ENCODE data around the gene CST5. TPM values are rescaled to one million over a fixed set of nuclear protein-coding genes. Genes with fewer than 3 reads are reported as not detected.

The CST5 gene
- total and polyA plus RNA-seq, 10 of the 15 experiments (the other 5 are each of a cell fraction or from before 2014, with no cell fraction given): not detected

DNA sequence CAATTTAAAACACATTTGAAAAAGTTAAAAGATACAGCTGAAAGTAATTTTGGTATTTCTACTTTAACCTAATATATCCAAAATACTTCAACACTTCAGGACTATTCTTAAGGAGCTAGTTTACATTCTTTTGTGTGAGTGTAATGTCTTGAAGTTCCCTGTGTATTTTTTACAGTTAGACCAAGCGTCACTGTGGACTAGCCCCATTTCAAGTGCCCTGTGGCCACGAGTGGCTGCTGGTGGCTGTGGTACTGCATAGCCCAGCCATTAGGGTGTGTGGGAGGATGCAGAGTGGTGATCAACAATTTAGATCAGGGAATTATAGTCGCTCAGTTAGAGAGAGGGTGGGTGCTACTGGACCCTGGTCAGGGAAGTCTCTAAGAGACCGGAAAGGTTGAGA, 869 bp upstream of the CST5 start (continued):
- TF ChIP-seq, protein P1, sequence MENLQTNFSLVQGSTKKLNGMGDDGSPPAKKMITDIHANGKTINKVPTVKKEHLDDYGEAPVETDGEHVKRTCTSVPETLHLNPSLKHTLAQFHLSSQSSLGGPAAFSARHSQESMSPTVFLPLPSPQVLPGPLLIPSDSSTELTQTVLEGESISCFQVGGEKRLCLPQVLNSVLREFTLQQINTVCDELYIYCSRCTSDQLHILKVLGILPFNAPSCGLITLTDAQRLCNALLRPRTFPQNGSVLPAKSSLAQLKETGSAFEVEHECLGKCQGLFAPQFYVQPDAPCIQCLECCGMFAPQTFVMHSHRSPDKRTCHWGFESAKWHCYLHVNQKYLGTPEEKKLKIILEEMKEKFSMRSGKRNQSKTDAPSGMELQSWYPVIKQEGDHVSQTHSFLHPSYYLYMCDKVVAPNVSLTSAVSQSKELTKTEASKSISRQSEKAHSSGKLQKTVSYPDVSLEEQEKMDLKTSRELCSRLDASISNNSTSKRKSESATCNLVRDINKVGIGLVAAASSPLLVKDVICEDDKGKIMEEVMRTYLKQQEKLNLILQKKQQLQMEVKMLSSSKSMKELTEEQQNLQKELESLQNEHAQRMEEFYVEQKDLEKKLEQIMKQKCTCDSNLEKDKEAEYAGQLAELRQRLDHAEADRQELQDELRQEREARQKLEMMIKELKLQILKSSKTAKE (IDR thresholded peaks at IDR 0.05; ENCODE audit: low read depth, poor library complexity, severe bottlenecking): no peak
- TF ChIP-seq, protein P2, sequence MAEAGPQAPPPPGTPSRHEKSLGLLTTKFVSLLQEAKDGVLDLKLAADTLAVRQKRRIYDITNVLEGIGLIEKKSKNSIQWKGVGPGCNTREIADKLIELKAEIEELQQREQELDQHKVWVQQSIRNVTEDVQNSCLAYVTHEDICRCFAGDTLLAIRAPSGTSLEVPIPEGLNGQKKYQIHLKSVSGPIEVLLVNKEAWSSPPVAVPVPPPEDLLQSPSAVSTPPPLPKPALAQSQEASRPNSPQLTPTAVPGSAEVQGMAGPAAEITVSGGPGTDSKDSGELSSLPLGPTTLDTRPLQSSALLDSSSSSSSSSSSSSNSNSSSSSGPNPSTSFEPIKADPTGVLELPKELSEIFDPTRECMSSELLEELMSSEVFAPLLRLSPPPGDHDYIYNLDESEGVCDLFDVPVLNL (IDR thresholded peaks at IDR 0.05; ENCODE audit: low read depth, low read length): no peak

DNA sequence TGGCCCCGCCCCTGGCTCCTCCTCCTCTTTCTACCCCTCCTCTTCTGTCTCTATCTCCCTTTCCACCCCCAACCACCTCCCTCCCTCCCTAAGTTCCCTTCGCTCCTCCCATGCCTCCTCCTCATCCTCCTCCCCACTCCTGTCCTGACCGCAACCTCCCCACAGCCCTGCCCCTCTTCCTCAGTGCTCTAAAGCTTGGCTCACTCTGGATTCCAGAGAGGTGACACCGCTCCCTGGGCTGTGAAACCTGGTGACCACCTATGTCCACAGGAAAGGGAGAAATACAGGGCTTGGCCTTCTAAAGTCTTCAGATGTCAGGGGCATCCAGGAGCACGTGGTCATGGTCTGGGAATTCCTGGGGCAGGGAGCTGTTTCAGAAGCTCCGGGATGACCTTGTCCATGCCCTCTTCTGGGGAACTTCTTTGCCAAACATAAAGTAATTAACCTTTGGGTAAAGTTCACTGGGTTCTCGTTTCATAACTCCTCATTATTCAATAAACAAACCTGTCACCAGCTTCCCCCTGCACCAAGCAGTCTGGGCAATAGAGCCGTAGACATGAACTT, 345 bp upstream of the CST5 start:
- in situ Hi-C loops (cut with MboI) (no loop called here), intact Hi-C loops (cut with micrococcal nuclease; ENCODE audit: unreplicated experiment) (no loop called here)
- no peak for FAIRE-seq
- no peak for ATAC-seq
- Histone ChIP-seq H3K79me2 (ENCODE audit: control insufficient read depth, insufficient read depth, low read length) (no peaks in the 10 kb centered on the region), H3K4me3 (no peak overlapping the region), H3K27ac (ENCODE audit: control insufficient read depth, insufficient read depth) (no peak overlapping the region), H3K36me3 (ENCODE audit: control insufficient read depth in 2 of 2, insufficient read depth in 2 of 2, low read length in 1 of 2) (no peaks in the 10 kb centered on the region), H4K20me1 (ENCODE audit: control insufficient read depth, insufficient read depth) (no peaks in the 10 kb centered on the region), H3K4me1 (ENCODE audit: control insufficient read depth, insufficient read depth, low read length) (no peaks in the 10 kb centered on the region), H3K4me2 (ENCODE audit: control insufficient read depth, insufficient read depth) (no peak overlapping the region), H2AFZ (ENCODE audit: control insufficient read depth, low read depth, low read length) (no peak overlapping the region), H3K9me3 (replicated peaks; ENCODE audit: control insufficient read depth, insufficient read depth, low read length) (no peaks in the 10 kb centered on the region), H3K9ac (ENCODE audit: control insufficient read depth, insufficient read depth, low read length) (no peak overlapping the region), H3K27me3 (replicated peaks in 1 of 2; ENCODE audit: control insufficient read depth in 2 of 2, insufficient read depth in 2 of 2, low read length in 1 of 2) (peaks cover 0 to 2% of the 10 kb centered on the region in 2 experiments; a peak in 2 of 4 replicates)
- DNase-seq (ENCODE audit: low read depth, low spot score): no peak
- ChIA-PET CTCF (interaction anchor here (0.7 kb wide), 1 partner anchor 13 kb away, joined by 3 read pairs; no protein-coding TSS in a partner anchor), POLR2A (no interaction called here), RAD21 (ENCODE audit: unreplicated experiment) (no interaction called here), SMC1A (ENCODE audit: uncharacterized antibody, unreplicated experiment) (no interaction called here)
- BruUV-seq (replicated peaks): no TSS peak
- 24% methylated on average over 7 of the region's 8 CpGs for WGBS (ENCODE audit: insufficient coverage, insufficient replicate concordance, low lambda C conversion rate, missing lambda C conversion rate)
- TF ChIP-seq IKZF1 (conservative IDR thresholded peaks at IDR 0.05) (no peak), SMAD5 (IDR thresholded peaks at IDR 0.05; ENCODE audit: low read depth) (no peak), NKRF (conservative IDR thresholded peaks at IDR 0.05) (no peak), TBL1XR1 (IDR thresholded peaks at IDR 0.05; ENCODE audit: low read depth, low read length) (no peak), RB1 (IDR thresholded peaks at IDR 0.05; ENCODE audit: borderline replicate concordance) (no peak), IRF5 (IDR thresholded peaks at IDR 0.05; ENCODE audit: borderline replicate concordance) (no peak), WRNIP1 (IDR thresholded peaks at IDR 0.05; ENCODE audit: borderline replicate concordance, low read depth, low read length) (no peak), ZNF207 (IDR thresholded peaks at IDR 0.05; ENCODE audit: borderline replicate concordance) (no peak), ATF3 (IDR thresholded peaks at IDR 0.05; ENCODE audit: borderline replicate concordance, extremely low read depth, low read depth, low read length) (no peak), SMC3 (IDR thresholded peaks at IDR 0.05; ENCODE audit: borderline replicate concordance, low read length) (no peak), RELA (IDR thresholded peaks at IDR 0.05; ENCODE audit: borderline replicate concordance, partially characterized antibody) (no peak)
- TF ChIP-seq, protein P3, sequence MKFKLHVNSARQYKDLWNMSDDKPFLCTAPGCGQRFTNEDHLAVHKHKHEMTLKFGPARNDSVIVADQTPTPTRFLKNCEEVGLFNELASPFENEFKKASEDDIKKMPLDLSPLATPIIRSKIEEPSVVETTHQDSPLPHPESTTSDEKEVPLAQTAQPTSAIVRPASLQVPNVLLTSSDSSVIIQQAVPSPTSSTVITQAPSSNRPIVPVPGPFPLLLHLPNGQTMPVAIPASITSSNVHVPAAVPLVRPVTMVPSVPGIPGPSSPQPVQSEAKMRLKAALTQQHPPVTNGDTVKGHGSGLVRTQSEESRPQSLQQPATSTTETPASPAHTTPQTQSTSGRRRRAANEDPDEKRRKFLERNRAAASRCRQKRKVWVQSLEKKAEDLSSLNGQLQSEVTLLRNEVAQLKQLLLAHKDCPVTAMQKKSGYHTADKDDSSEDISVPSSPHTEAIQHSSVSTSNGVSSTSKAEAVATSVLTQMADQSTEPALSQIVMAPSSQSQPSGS (IDR thresholded peaks at IDR 0.05; ENCODE audit: low read length): no peak
